Measurements from ENCODE around the gene FNDC3B. TPM values are rescaled to one million over a fixed set of nuclear protein-coding genes. Genes with fewer than 3 reads are reported as not detected.

Gene FNDC3B
- total RNA-seq, 1 donor = 221 TPM

DNA sequence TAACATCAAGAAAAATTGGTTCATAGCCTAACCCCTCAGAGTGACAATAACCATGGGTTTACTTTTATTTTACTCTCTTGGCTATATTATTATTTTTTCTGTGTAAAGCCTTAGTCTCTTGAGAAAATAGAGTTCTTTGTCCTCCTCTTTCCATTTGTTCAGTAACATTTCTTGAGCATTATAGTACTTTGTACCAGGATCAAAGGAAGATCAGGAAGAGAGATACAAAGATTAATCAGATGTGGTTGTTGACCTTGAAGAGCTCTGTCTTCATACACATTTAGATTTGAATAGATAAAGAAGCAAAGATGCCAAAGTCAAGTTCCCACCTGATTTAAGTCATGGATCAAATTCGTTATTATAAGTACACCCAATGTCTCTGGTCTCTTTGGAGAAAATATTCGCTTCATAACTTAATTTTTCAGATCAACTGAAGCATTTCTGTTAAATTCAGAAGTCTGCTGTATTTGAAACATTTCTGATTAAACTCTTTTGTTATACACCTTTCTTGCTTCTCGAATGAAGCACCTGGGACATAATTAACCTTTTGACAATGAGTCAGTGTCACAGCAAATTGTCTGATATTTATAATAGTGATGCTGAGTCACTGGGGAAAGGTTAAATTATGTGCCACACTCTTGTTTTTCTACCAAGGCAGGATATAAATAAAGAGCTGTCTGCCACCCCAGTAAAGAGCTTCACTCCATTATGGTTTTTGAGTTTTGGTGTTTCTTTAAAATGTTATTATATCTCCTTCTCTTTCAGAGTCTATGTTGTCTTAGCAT lies 308.7 kb downstream of the FNDC3B start:
- H3K4me3 ChIP-seq (ENCODE audit: low read depth, low read length) = no peak overlapping the region
- no peak for DNase-seq (ENCODE audit: low read depth)
- TF ChIP-seq, protein P1, sequence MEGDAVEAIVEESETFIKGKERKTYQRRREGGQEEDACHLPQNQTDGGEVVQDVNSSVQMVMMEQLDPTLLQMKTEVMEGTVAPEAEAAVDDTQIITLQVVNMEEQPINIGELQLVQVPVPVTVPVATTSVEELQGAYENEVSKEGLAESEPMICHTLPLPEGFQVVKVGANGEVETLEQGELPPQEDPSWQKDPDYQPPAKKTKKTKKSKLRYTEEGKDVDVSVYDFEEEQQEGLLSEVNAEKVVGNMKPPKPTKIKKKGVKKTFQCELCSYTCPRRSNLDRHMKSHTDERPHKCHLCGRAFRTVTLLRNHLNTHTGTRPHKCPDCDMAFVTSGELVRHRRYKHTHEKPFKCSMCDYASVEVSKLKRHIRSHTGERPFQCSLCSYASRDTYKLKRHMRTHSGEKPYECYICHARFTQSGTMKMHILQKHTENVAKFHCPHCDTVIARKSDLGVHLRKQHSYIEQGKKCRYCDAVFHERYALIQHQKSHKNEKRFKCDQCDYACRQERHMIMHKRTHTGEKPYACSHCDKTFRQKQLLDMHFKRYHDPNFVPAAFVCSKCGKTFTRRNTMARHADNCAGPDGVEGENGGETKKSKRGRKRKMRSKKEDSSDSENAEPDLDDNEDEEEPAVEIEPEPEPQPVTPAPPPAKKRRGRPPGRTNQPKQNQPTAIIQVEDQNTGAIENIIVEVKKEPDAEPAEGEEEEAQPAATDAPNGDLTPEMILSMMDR (IDR thresholded peaks at IDR 0.05; ENCODE audit: insufficient read depth, low read depth, low read length) = no peak

DNA sequence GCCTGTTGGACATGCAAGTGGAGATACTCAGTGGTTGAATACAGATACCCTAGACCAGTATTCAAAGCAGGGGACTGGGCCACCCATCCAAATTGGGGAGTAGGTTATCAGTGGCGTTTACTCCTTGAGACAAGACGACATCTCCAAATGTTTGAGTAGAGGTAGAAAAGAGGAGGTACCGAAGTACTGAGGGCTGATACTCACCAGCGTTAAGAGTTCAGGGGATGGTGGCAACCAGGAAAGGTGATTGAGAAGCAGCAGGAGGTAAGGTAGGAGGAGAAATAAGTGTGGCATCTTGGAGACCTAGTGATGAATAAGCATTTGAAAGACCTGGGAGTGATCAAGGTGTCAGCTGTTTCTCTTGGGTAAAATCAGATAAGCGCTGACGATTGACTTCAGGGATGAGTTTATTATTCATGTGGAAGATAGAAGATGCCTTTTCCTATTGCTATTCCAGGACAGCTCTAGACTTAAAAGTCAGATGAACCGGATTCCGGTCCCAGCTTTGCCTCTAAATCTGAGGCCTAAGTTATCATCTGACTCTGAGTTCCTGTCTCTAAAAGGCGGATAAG lies 312.6 kb downstream of the FNDC3B start:
- TF ChIP-seq, protein P1 (IDR thresholded peaks at IDR 0.05; ENCODE audit: insufficient read depth, low read depth, low read length) = no peak
- DNase-seq (ENCODE audit: low read depth) = no peak
- H3K4me3 ChIP-seq (ENCODE audit: low read depth, low read length) = no peak overlapping the region

DNA sequence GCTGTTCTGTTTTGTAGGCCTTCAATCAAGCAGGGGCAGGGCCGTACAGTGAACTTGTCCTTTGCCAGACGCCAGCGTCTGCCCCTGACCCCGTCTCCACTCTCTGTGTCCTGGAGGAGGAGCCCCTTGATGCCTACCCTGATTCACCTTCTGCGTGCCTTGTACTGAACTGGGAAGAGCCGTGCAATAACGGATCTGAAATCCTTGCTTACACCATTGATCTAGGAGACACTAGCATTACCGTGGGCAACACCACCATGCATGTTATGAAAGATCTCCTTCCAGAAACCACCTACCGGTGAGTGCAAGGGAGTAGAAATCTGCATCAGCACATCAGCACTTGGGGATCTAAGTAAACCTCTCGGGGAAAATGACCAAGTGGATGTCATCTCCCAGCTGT lies 313.4 kb downstream of the FNDC3B start:
- TF ChIP-seq, protein P1 (IDR thresholded peaks at IDR 0.05; ENCODE audit: insufficient read depth, low read depth, low read length) = no peak
- H3K4me3 ChIP-seq (ENCODE audit: low read depth, low read length) = no peak overlapping the region
- no peak for DNase-seq (ENCODE audit: low read depth)

DNA sequence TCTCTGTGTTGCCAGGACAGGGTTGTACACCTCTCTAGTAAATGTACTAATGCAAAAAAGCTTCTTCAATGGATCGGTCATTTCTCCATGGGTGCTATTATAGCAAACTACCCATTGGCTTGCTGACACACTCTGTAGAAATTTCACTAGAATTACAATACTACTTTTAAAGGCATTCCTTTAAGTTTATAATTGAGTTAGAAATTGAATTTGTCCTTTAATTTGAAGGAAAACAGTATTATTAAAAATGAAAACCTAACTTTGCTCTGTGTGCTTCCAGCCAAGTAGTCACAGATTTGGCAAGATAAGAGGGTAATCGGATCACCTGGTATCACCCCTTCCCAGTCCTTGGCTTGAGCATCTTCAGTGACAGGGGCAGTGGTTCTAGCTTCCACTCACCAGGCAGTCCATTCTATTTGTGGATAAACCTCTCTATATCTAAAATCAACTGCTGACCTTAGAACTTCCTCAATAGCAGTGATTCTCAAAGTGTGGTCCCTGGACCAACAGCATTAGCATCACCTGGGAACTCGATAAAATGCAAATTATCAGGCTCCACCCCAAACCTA lies 315.6 kb downstream of the FNDC3B start:
- H3K4me3 ChIP-seq (ENCODE audit: low read depth, low read length) = no peak overlapping the region
- DNase-seq (ENCODE audit: low read depth) = no peak
- TF ChIP-seq, protein P1 (IDR thresholded peaks at IDR 0.05; ENCODE audit: insufficient read depth, low read depth, low read length) = no peak

DNA sequence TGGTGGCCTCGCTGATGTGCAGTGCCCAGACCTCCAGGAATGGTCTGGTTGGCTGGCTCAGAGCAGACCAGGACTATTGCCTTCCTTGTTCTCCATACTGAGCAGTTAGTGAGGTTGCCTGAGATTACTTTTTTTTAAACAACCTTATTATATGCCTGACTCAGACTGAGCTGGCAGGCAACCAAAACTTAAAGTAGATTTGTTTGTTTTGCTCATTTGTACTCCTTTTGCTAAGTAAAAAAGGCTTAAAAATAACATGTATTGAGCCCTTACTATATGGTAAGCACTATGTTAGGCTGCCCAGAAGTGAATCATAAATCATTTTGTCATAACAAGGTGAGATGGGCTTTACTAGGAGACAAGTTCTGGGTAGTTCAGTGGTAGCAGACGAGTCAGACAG lies 316.5 kb downstream of the FNDC3B start:
- peak; percentile 93 for DNase-seq (ENCODE audit: low read depth)
- TF ChIP-seq, protein P1 (IDR thresholded peaks at IDR 0.05; ENCODE audit: insufficient read depth, low read depth, low read length) = no peak
- H3K4me3 ChIP-seq (ENCODE audit: low read depth, low read length) = no peak overlapping the region

DNA sequence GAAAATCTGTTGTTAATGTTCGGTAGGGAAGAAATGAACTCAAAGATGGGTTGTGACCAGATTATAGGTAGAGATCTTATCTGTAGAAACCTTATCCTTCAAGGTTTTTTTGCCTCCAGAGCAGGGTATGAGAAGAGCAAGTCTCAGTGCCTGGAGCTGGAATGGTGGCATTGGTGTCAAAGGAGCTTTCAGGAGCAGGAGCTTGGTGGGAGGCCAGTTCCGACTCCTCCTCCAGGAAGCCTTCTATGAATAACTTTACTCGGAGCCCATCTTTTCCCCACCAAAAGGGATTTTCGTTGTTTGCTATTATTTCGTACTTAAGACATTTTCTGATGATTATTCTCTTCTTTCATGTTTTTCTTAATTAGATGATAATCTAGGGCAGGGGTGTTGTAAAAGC lies 317.0 kb downstream of the FNDC3B start:
- TF ChIP-seq, protein P1 (IDR thresholded peaks at IDR 0.05; ENCODE audit: insufficient read depth, low read depth, low read length) = no peak
- no peak overlapping the region for H3K4me3 ChIP-seq (ENCODE audit: low read depth, low read length)
- no peak for DNase-seq (ENCODE audit: low read depth)
